ENCODE results near the gene TNIK. TPM values are rescaled to one million over a fixed set of nuclear protein-coding genes. Genes with fewer than 3 reads are reported as not detected.

TNIK gene
- total and polyA plus RNA-seq, 2 of the 13 experiments (the other 11 are each of a cell fraction or from before 2014, with no cell fraction given): 0.15 to 0.22 TPM

GRCh38 chr3:171013822-171014748 lies 446.1 kb downstream of the TNIK start (continued):
- TF ChIP-seq ZFP41 (CRISPR knock-in tag; IDR thresholded peaks at IDR 0.05; ENCODE audit: borderline replicate concordance) (no peak), ZNF629 (CRISPR knock-in tag; conservative IDR thresholded peaks at IDR 0.05) (peak; percentile 35; the same call in 1 of the 2 replicates), ZNF546 (CRISPR knock-in tag; conservative IDR thresholded peaks at IDR 0.05) (no peak), PITX1 (CRISPR knock-in tag; IDR thresholded peaks at IDR 0.05) (peak; percentile 92), ZNF614 (CRISPR knock-in tag; IDR thresholded peaks at IDR 0.05; ENCODE audit: borderline replicate concordance) (peak; percentile 68), ZNF350 (CRISPR knock-in tag; IDR thresholded peaks at IDR 0.05; ENCODE audit: borderline replicate concordance, low read depth) (no peak), ZNF317 (CRISPR knock-in tag; IDR thresholded peaks at IDR 0.05) (peak; percentile 58; the same call in 1 of the 2 replicates), TARDBP (CRISPR knock-in tag; IDR thresholded peaks at IDR 0.05) (peak; percentile 73), NR3C1 (CRISPR knock-in tag; IDR thresholded peaks at IDR 0.05) (no peak), CEBPG (CRISPR knock-in tag; IDR thresholded peaks at IDR 0.05) (peak; percentile 97), ZNF207 (IDR thresholded peaks at IDR 0.05; ENCODE audit: borderline replicate concordance) (no peak), TAF15 (IDR thresholded peaks at IDR 0.05; ENCODE audit: low read depth, low read length, poor library complexity, severe bottlenecking) (no peak), PHF20 (CRISPR knock-in tag; IDR thresholded peaks at IDR 0.05) (no peak), DMTF1 (CRISPR knock-in tag; IDR thresholded peaks at IDR 0.05) (no peak), CREM (IDR thresholded peaks at IDR 0.05) (peak; percentile 94), CREM (CRISPR knock-in tag; IDR thresholded peaks at IDR 0.05) (no peak), HNRNPLL (IDR thresholded peaks at IDR 0.05; ENCODE audit: low read depth, low read length, poor library complexity, severe bottlenecking) (no peak), MYPOP (CRISPR knock-in tag; IDR thresholded peaks at IDR 0.05) (peak; percentile 72; the same call in 1 of the 2 replicates), ISL2 (CRISPR knock-in tag; IDR thresholded peaks at IDR 0.05) (peak; percentile 99), KLF12 (CRISPR knock-in tag; IDR thresholded peaks at IDR 0.05; ENCODE audit: borderline replicate concordance) (no peak), HMGXB4 (CRISPR knock-in tag; IDR thresholded peaks at IDR 0.05; ENCODE audit: borderline replicate concordance in 1 of 2, low read depth in 1 of 2) (peak in 1 of 2 experiments; percentile 57; a peak in 1 of 4 replicates), JUNB (CRISPR knock-in tag; IDR thresholded peaks at IDR 0.05; ENCODE audit: borderline replicate concordance) (peak; percentile 48; the same call in 1 of the 2 replicates), ZNF792 (CRISPR knock-in tag; IDR thresholded peaks at IDR 0.05) (peak; percentile 79), ZNF782 (CRISPR knock-in tag; IDR thresholded peaks at IDR 0.05; ENCODE audit: borderline replicate concordance) (no peak), MXD4 (CRISPR knock-in tag; IDR thresholded peaks at IDR 0.05) (0 out of 2 replicates have a peak, but pooled peaks have one; percentile 28), ZMYM3 (CRISPR knock-in tag; IDR thresholded peaks at IDR 0.05) (no peak; the same call in 1 of the 2 replicates)

All from HepG2 (cell line).